ENCODE data around the gene PIP5K1B.
A peak's percentile ranks its signal among the peaks of the same experiment; 100 is the strongest.

Gene PIP5K1B

DNA sequence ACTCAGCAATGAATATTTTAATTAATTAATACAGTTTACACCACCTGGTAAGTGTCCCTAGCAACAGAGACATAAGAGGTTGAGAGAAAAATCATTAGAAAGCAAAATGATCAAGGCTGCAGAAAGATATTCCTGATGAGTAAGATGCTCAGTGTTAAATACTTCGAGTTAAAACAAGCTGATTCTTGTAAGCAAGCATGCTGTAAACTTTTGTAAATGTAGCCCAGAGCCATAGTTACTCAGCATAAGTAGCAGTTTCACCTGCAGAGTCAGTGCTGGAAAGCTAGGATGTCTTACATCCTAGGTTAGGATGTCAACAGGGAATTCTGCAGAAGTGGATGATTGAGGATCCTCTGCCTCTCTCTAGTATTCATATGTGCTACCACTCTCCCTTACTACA, 304.7 kb downstream of the PIP5K1B start:
- Histone ChIP-seq H3K4me3 (ENCODE audit: low read length, poor library complexity, severe bottlenecking) (no peak overlapping the region), H4K20me1 (ENCODE audit: insufficient read depth, low read length, poor library complexity, severe bottlenecking) (no peaks in the 10 kb centered on the region), H3K4me1 (ENCODE audit: insufficient read depth, low read length, poor library complexity, severe bottlenecking) (peaks cover 15% of the 10 kb centered on the region), H3K27me3 (ENCODE audit: insufficient read depth, low read length, poor library complexity, severe bottlenecking) (no peaks in the 10 kb centered on the region), H3F3A (ENCODE audit: low read depth) (no peaks in the 10 kb centered on the region), H3K9me2 (replicated peaks; ENCODE audit: low read depth, low read length) (no peaks in the 10 kb centered on the region), H3K4me2 (ENCODE audit: low read depth, low read length, poor library complexity, severe bottlenecking) (no peak overlapping the region), H3K79me2 (ENCODE audit: insufficient read depth, low read length) (no peaks in the 10 kb centered on the region), H3K36me3 (ENCODE audit: insufficient read depth, low read length) (no peaks in the 10 kb centered on the region), H3K9ac (ENCODE audit: low read depth, low read length, poor library complexity, severe bottlenecking) (no peak overlapping the region), H2AFZ (ENCODE audit: low read length) (no peak overlapping the region), H3K9me3 (ENCODE audit: insufficient read depth, low read depth, low read length) (no peaks in the 10 kb centered on the region)
- no peak for TF ChIP-seq EZH2phosphoT487 (IDR thresholded peaks at IDR 0.05; ENCODE audit: borderline replicate concordance)
- TF ChIP-seq, protein P1, sequence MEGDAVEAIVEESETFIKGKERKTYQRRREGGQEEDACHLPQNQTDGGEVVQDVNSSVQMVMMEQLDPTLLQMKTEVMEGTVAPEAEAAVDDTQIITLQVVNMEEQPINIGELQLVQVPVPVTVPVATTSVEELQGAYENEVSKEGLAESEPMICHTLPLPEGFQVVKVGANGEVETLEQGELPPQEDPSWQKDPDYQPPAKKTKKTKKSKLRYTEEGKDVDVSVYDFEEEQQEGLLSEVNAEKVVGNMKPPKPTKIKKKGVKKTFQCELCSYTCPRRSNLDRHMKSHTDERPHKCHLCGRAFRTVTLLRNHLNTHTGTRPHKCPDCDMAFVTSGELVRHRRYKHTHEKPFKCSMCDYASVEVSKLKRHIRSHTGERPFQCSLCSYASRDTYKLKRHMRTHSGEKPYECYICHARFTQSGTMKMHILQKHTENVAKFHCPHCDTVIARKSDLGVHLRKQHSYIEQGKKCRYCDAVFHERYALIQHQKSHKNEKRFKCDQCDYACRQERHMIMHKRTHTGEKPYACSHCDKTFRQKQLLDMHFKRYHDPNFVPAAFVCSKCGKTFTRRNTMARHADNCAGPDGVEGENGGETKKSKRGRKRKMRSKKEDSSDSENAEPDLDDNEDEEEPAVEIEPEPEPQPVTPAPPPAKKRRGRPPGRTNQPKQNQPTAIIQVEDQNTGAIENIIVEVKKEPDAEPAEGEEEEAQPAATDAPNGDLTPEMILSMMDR (conservative IDR thresholded peaks at IDR 0.05; ENCODE audit: low read length), result no peak

DNA sequence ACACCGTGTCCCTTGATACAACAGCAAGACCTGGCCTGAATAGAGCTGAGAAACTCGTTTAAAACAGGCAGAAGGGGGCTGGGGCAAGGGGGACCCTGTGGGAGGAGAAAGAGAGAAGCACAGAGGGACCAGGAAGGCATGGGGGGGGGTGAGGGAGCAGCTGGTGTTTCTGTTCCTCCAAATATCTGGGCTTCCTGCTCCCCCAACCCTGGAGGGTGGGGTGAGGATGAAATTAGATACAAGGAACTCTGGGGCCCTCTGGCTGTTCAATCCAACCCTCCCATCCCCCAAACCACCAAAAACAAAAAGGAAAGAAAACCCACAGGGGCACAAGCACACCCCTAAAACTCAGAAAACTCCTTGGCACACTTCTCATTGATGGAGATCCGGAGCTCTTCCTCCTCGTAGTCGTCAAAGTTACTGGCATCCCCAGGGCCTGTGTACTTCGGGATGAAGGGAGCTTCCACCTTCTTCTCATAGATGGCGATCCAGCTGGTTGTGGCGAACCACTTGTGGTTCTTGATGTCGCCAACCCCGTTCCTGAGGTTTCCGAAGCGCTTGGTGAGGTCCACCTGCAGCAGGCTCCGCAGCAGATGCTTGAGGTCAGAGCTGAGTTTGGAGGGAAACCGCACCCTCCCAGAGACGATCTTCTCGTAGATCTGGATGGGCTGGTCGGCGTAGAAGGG, 307.8 kb downstream of the PIP5K1B start:
- no peak overlapping the region for H3K4me3 ChIP-seq (ENCODE audit: low read length, poor library complexity, severe bottlenecking)
- H3K4me1 ChIP-seq (ENCODE audit: insufficient read depth, low read length, poor library complexity, severe bottlenecking), result peaks cover 11% of the 10 kb centered on the region
- H3F3A ChIP-seq (ENCODE audit: low read depth), result no peaks in the 10 kb centered on the region
- H3K27me3 ChIP-seq (ENCODE audit: insufficient read depth, low read length, poor library complexity, severe bottlenecking), result no peaks in the 10 kb centered on the region
- H4K20me1 ChIP-seq (ENCODE audit: insufficient read depth, low read length, poor library complexity, severe bottlenecking), result no peaks in the 10 kb centered on the region
- H3K79me2 ChIP-seq (ENCODE audit: insufficient read depth, low read length), result no peaks in the 10 kb centered on the region
- no peaks in the 10 kb centered on the region for H3K9me3 ChIP-seq (ENCODE audit: insufficient read depth, low read depth, low read length)
- no peaks in the 10 kb centered on the region for H3K9me2 ChIP-seq (replicated peaks; ENCODE audit: low read depth, low read length)
- no peak for TF ChIP-seq EZH2phosphoT487 (IDR thresholded peaks at IDR 0.05; ENCODE audit: borderline replicate concordance)
- TF ChIP-seq, protein P1 (conservative IDR thresholded peaks at IDR 0.05; ENCODE audit: low read length), result no peak
- peak overlapping the region; percentile 51 for H3K9ac ChIP-seq (ENCODE audit: low read depth, low read length, poor library complexity, severe bottlenecking)
- peak overlapping the region; percentile 39 for H3K4me2 ChIP-seq (ENCODE audit: low read depth, low read length, poor library complexity, severe bottlenecking)
- H3K36me3 ChIP-seq (ENCODE audit: insufficient read depth, low read length), result no peaks in the 10 kb centered on the region
- no peak overlapping the region for H2AFZ ChIP-seq (ENCODE audit: low read length)

DNA sequence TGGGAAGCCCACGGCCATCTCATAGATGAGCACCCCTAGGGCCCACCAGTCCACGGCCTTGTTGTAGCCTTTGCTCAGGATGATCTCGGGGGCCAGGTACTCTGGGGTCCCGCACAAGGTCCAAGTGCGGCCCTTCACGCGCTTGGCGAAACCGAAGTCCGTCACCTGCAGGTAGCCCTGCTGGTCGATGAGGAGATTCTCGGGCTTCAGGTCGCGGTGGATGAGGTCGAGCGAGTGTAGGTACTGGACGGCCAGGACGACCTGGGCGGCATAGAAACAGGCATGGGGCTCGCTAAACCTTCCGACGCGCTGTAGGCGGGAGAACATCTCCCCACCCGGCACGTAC, 308.3 kb downstream of the PIP5K1B start:
- Histone ChIP-seq H3K4me1 (ENCODE audit: insufficient read depth, low read length, poor library complexity, severe bottlenecking) (peaks cover 16% of the 10 kb centered on the region), H3K27me3 (ENCODE audit: insufficient read depth, low read length, poor library complexity, severe bottlenecking) (no peaks in the 10 kb centered on the region), H3K4me2 (ENCODE audit: low read depth, low read length, poor library complexity, severe bottlenecking) (no peak overlapping the region), H4K20me1 (ENCODE audit: insufficient read depth, low read length, poor library complexity, severe bottlenecking) (no peaks in the 10 kb centered on the region), H2AFZ (ENCODE audit: low read length) (no peak overlapping the region), H3K36me3 (ENCODE audit: insufficient read depth, low read length) (no peaks in the 10 kb centered on the region), H3K4me3 (ENCODE audit: low read length, poor library complexity, severe bottlenecking) (no peak overlapping the region), H3K9ac (ENCODE audit: low read depth, low read length, poor library complexity, severe bottlenecking) (no peak overlapping the region), H3K79me2 (ENCODE audit: insufficient read depth, low read length) (no peaks in the 10 kb centered on the region), H3F3A (ENCODE audit: low read depth) (no peaks in the 10 kb centered on the region), H3K9me2 (replicated peaks; ENCODE audit: low read depth, low read length) (no peaks in the 10 kb centered on the region), H3K9me3 (ENCODE audit: insufficient read depth, low read depth, low read length) (no peaks in the 10 kb centered on the region)
- TF ChIP-seq EZH2phosphoT487 (IDR thresholded peaks at IDR 0.05; ENCODE audit: borderline replicate concordance), result no peak
- TF ChIP-seq, protein P1 (conservative IDR thresholded peaks at IDR 0.05; ENCODE audit: low read length), result no peak

Measured in Loucy (cell line).